Astrocyte (in vitro differentiated cells and primary cell): Measurements from ENCODE around the gene SOCS4. TPM values are rescaled to one million over a fixed set of nuclear protein-coding genes. Genes with fewer than 3 reads are reported as not detected.
A peak's percentile ranks its signal among the peaks of the same experiment; 100 is the strongest.

ENCODE experiments used
- DNase-seq: peaks from one replicate; pipeline ENCODE4 v3.0.0-alpha.2; 2010; ENCODE audit warnings: low read depth
- FAIRE-seq: peaks from 2 replicates; lab custom pipeline; 2011; peaks lifted over from hg19 to GRCh38; lab: Jason Lieb, UNC
- H2AFZ ChIP-seq: 2 replicates; pipeline ENCODE4 v1.6.0; 2012; ENCODE audit warnings: low read depth, low read length, inconsistent platforms
- H3K27ac ChIP-seq: 2 replicates; pipeline ENCODE4 v1.5.1; 2011; ENCODE audit warnings: low read depth, low read length, inconsistent platforms
- H3K27me3 ChIP-seq: 2 replicates; pipeline ENCODE4 v1.6.0; 2011; ENCODE audit warnings: low read length, inconsistent platforms; ENCODE audit not compliant: insufficient read depth
- H3K36me3 ChIP-seq: 2 replicates; pipeline ENCODE4 v1.5.1; 2011; ENCODE audit warnings: low read length, inconsistent platforms; ENCODE audit not compliant: insufficient read depth
- H3K4me1 ChIP-seq: 2 replicates; pipeline ENCODE4 v1.5.1; 2011; ENCODE audit warnings: low read length, inconsistent platforms; ENCODE audit not compliant: insufficient read depth
- H3K4me2 ChIP-seq: 2 replicates; pipeline ENCODE4 v1.6.0; 2012; ENCODE audit warnings: low read length, inconsistent platforms
- H3K4me3 ChIP-seq: 2 replicates; pipeline ENCODE4 v1.5.1; 2011; ENCODE audit warnings: low read depth, mild to moderate bottlenecking, low read length, inconsistent platforms; ENCODE audit not compliant: insufficient read depth
- H3K79me2 ChIP-seq: 2 replicates; pipeline ENCODE4 v1.6.0; 2012; ENCODE audit warnings: mild to moderate bottlenecking, low read length, inconsistent platforms; ENCODE audit not compliant: insufficient read depth
- H3K9ac ChIP-seq: 2 replicates; pipeline ENCODE4 v1.6.0; 2012; ENCODE audit warnings: mild to moderate bottlenecking, low read length, inconsistent platforms
- H3K9me3 ChIP-seq: 2 replicates; pipeline ENCODE4 v1.5.1; 2012; ENCODE audit warnings: low read depth, mild to moderate bottlenecking, low read length, inconsistent platforms; ENCODE audit not compliant: insufficient read depth
- H4K20me1 ChIP-seq: 2 replicates; pipeline ENCODE4 v1.6.0; 2012; ENCODE audit warnings: low read length, inconsistent platforms; ENCODE audit not compliant: insufficient read depth
- H3K27ac Mint-ChIP-seq: one replicate; pipeline ENCODE4 v1.8.0; 2021; ENCODE audit warnings: mild to moderate bottlenecking, mixed read lengths; ENCODE audit not compliant: unreplicated experiment
- H3K27me3 Mint-ChIP-seq: one replicate; pipeline ENCODE4 v1.8.0; 2021; ENCODE audit warnings: low read depth, mixed read lengths; ENCODE audit not compliant: unreplicated experiment
- H3K36me3 Mint-ChIP-seq: one replicate; pipeline ENCODE4 v1.8.0; 2021; ENCODE audit warnings: low read depth, mixed read lengths; ENCODE audit not compliant: unreplicated experiment
- H3K4me1 Mint-ChIP-seq: one replicate; pipeline ENCODE4 v1.8.0; 2021; ENCODE audit warnings: low read depth, mixed read lengths; ENCODE audit not compliant: unreplicated experiment
- H3K4me3 Mint-ChIP-seq: one replicate; pipeline ENCODE4 v1.8.0; 2021; ENCODE audit warnings: mild to moderate bottlenecking, moderate library complexity, mixed read lengths; ENCODE audit not compliant: unreplicated experiment
- H3K9me3 Mint-ChIP-seq: one replicate; pipeline ENCODE4 v1.8.0; 2021; ENCODE audit warnings: mild to moderate bottlenecking, mixed read lengths; ENCODE audit not compliant: unreplicated experiment
- CTCF ChIP-seq: IDR thresholded peaks from 2 replicates; pipeline ENCODE4 v1.5.1; 2011; ENCODE audit warnings: low read depth, mild to moderate bottlenecking, inconsistent platforms, low read length, moderate library complexity; ENCODE audit not compliant: insufficient read depth
- EZH2 ChIP-seq: IDR thresholded peaks from 2 replicates; pipeline ENCODE4 v1.6.1; 2012; ENCODE audit warnings: mild to moderate bottlenecking, low read length, inconsistent platforms; ENCODE audit not compliant: insufficient read depth
- total RNA-seq: library from RNA; stranded (reverse); gene quantifications from 2 replicates; pipeline ENCODE4 v1.2.1, GENCODE V29; 2021

Gene SOCS4
- total RNA-seq, 1 donor from 2014 or later: 30.5 TPM

GRCh38 chr14:55053018-55053417, 26.0 kb downstream of the SOCS4 start:
- Mint-ChIP-seq H3K4me3 (peak overlapping the region; percentile 94), H3K4me1 (peaks cover 16% of the 10 kb centered on the region), H3K27ac (peak overlapping the region; percentile 98), H3K27me3 (no peaks in the 10 kb centered on the region), H3K9me3 (no peaks in the 10 kb centered on the region), H3K36me3 (peaks cover 6% of the 10 kb centered on the region)
- Histone ChIP-seq H3K36me3 (peaks cover 16% of the 10 kb centered on the region), H4K20me1 (peaks cover 44% of the 10 kb centered on the region), H3K27ac (peak overlapping the region; percentile 100), H3K9ac (peak overlapping the region; percentile 100), H2AFZ (no peak overlapping the region), H3K4me2 (peak overlapping the region; percentile 89), H3K4me1 (peaks cover 17% of the 10 kb centered on the region), H3K4me3 (peak overlapping the region; percentile 81), H3K9me3 (no peaks in the 10 kb centered on the region), H3K27me3 (no peaks in the 10 kb centered on the region), H3K79me2 (peaks cover 65% of the 10 kb centered on the region)
- FAIRE-seq (no peak), DNase-seq (no peak)
- TF ChIP-seq CTCF (no peak), EZH2 (no peak)

- DNase-seq: no peak
- H3K4me3 ChIP-seq: peak overlapping the region; percentile 81
- peaks cover 17% of the 10 kb centered on the region for H3K36me3 ChIP-seq
Measured at GRCh38 chr14:55053500-55053899, 26.5 kb downstream of the SOCS4 start.

More at GRCh38 chr14:55053500-55053899, 26.5 kb downstream of the SOCS4 start:
- no peak for TF ChIP-seq EZH2
- no peak for TF ChIP-seq CTCF
- Histone ChIP-seq H3K27me3 (no peaks in the 10 kb centered on the region), H3K27ac (peak overlapping the region; percentile 100), H3K79me2 (peaks cover 70% of the 10 kb centered on the region), H4K20me1 (peaks cover 49% of the 10 kb centered on the region), H3K4me2 (peak overlapping the region; percentile 89), H3K9ac (peak overlapping the region; percentile 100), H3K9me3 (no peaks in the 10 kb centered on the region), H2AFZ (no peak overlapping the region), H3K4me1 (peaks cover 17% of the 10 kb centered on the region)
- peak overlapping the region; percentile 94 for H3K4me3 Mint-ChIP-seq
- H3K27me3 Mint-ChIP-seq: no peaks in the 10 kb centered on the region
- no peaks in the 10 kb centered on the region for H3K9me3 Mint-ChIP-seq
- no peak for FAIRE-seq
- H3K27ac Mint-ChIP-seq: peak overlapping the region; percentile 98
- peaks cover 16% of the 10 kb centered on the region for H3K4me1 Mint-ChIP-seq
- H3K36me3 Mint-ChIP-seq: peaks cover 6% of the 10 kb centered on the region
